Activated CD8-positive, alpha-beta T cell treated with anti-CD3 and anti-CD28 coated beads for 36 hours (primary cell): ENCODE results near the gene DHRS4L2. TPM values are rescaled to one million over a fixed set of nuclear protein-coding genes. Genes with fewer than 3 reads are reported as not detected.
"Not testable (repeated sequence)": the region's sequence is repeated elsewhere in the genome, so short reads cannot be mapped to it uniquely, and the experiment has no call there.

Experiments used
- ATAC-seq: fragments of 200-7000 bp; cut with Tn5 transposase; one replicate; pipeline ENCODE4 v1.10.0; 2021; ENCODE audit warnings: mild to moderate bottlenecking, moderate library complexity
- CTCF ChIA-PET: fragments of 350-600 bp; sonication (Branson Sonifier 250); formaldehyde crosslinking; loops from one replicate; lab custom pipeline; 2021; ENCODE audit warnings: antibody characterized with exemption; lab: Charles Lee
- POLR2A ChIA-PET: fragments of 350-600 bp; sonication (Branson Sonifier 250); formaldehyde crosslinking; loops from one replicate; lab custom pipeline; 2021; ENCODE audit warnings: antibody characterized with exemption; lab: Charles Lee
- DNase-seq: peaks from one replicate; pipeline ENCODE4 v3.0.0-alpha.2; 2020
- H3K27ac Mint-ChIP-seq: one replicate; pipeline ENCODE4 v1.8.0; 2021; ENCODE audit warnings: mild to moderate bottlenecking, mixed read lengths
- H3K27me3 Mint-ChIP-seq: one replicate; pipeline ENCODE4 v1.8.0; 2021; ENCODE audit warnings: mixed read lengths
- H3K36me3 Mint-ChIP-seq: one replicate; pipeline ENCODE4 v1.8.0; 2021; ENCODE audit warnings: low read depth, mixed read lengths
- H3K4me1 Mint-ChIP-seq: one replicate; pipeline ENCODE4 v1.8.0; 2021; ENCODE audit warnings: low read depth, mixed read lengths
- H3K4me3 Mint-ChIP-seq: one replicate; pipeline ENCODE4 v1.8.0; 2021; ENCODE audit warnings: mild to moderate bottlenecking, moderate library complexity, mixed read lengths
- H3K9me3 Mint-ChIP-seq: one replicate; pipeline ENCODE4 v1.8.0; 2021; ENCODE audit warnings: mixed read lengths
- intact Hi-C: fragments of 100-400 bp; cut with micrococcal nuclease; formaldehyde crosslinking; loops from one replicate; pipeline ENCODE4 v1.10.0; 2022
- total RNA-seq, 2 experiments: library from RNA; stranded (reverse); gene quantifications; one replicate each; pipeline ENCODE4 v1.2.3, GENCODE V29; 2021
- TF ChIP-seq, protein P1 (sequence below): fragments of 200-600 bp; IDR thresholded peaks from one replicate; pipeline ENCODE4 v1.8.0; 2022; ENCODE audit warnings: antibody characterized with exemption, mild to moderate bottlenecking

Gene DHRS4L2
- total RNA-seq, 2 experiments from 2014 or later, result 20.8 to 24.3 TPM

DNA sequence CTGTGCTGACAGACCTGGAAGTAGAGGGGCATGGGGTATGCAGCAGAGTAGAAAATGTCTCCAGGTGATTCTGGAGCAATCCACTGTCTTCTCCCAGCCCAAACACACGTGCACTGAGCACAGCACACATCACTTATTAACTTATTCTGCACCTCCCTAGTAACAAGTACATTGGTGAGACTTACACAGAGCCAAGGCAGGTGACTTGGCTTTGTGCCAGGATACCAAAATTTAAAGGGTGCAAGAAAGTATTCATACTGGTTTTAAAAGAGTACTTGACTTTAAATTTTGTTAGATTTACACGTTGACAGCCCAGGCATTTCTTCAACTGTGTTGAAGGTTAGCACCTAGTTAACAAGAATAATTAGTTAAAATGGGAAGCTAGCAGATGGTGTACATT lies 52.0 kb downstream of the DHRS4L2 start:
- TF ChIP-seq, protein P1, sequence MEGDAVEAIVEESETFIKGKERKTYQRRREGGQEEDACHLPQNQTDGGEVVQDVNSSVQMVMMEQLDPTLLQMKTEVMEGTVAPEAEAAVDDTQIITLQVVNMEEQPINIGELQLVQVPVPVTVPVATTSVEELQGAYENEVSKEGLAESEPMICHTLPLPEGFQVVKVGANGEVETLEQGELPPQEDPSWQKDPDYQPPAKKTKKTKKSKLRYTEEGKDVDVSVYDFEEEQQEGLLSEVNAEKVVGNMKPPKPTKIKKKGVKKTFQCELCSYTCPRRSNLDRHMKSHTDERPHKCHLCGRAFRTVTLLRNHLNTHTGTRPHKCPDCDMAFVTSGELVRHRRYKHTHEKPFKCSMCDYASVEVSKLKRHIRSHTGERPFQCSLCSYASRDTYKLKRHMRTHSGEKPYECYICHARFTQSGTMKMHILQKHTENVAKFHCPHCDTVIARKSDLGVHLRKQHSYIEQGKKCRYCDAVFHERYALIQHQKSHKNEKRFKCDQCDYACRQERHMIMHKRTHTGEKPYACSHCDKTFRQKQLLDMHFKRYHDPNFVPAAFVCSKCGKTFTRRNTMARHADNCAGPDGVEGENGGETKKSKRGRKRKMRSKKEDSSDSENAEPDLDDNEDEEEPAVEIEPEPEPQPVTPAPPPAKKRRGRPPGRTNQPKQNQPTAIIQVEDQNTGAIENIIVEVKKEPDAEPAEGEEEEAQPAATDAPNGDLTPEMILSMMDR, result no peak
- no peak for DNase-seq
- Mint-ChIP-seq H3K36me3 (no peaks in the 10 kb centered on the region), H3K4me1 (peaks cover 14% of the 10 kb centered on the region), H3K27me3 (peaks cover 6% of the 10 kb centered on the region), H3K27ac (no peak overlapping the region), H3K4me3 (no peak overlapping the region), H3K9me3 (no peaks in the 10 kb centered on the region)
- POLR2A ChIA-PET, result no interaction called here
- CTCF ChIA-PET, result interaction anchor here (2.1 to 3.9 kb wide), 2 partner anchors 17 to 68 kb away, joined by 6 to 23 read pairs; no protein-coding TSS in a partner anchor
- ATAC-seq, result no peak
- intact Hi-C loops, result no loop called here

DNA sequence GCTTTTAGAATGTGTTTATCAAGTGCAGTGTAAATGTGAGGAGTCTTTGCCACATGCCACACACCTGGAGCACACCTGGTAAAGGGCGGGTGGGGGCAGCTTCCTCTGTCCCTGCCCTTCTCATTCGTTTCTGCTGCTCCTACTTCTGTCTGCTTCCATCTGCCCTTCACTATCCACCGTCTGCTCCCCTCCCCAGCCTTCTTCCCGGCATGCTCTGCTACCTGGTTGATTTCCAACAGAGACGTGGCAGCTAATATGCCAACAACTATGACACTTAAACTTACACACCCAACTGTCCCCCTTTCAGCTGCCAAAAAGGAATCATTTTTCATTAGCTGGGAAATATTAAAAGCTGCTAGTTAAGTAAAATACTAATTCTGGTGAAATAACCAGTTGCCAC lies 54.0 kb downstream of the DHRS4L2 start:
- Mint-ChIP-seq H3K4me1 (peaks cover 5% of the 10 kb centered on the region), H3K9me3 (no peaks in the 10 kb centered on the region), H3K27me3 (peaks cover 7% of the 10 kb centered on the region), H3K36me3 (no peaks in the 10 kb centered on the region), H3K27ac (no peak overlapping the region), H3K4me3 (no peak overlapping the region)
- CTCF ChIA-PET, result interaction anchor here (0.8 to 3.9 kb wide), 4 partner anchors 15 to 118 kb away, joined by 3 to 23 read pairs (median 4); partner anchors contain the start of gene IRF9
- POLR2A ChIA-PET, result interaction anchor here (0.7 kb wide), 1 partner anchor 8 kb away, joined by 3 read pairs; no protein-coding TSS in a partner anchor
- ATAC-seq, result no peak
- no peak for DNase-seq
- TF ChIP-seq, protein P1, result no peak
- intact Hi-C loops, result no loop called here

DNA sequence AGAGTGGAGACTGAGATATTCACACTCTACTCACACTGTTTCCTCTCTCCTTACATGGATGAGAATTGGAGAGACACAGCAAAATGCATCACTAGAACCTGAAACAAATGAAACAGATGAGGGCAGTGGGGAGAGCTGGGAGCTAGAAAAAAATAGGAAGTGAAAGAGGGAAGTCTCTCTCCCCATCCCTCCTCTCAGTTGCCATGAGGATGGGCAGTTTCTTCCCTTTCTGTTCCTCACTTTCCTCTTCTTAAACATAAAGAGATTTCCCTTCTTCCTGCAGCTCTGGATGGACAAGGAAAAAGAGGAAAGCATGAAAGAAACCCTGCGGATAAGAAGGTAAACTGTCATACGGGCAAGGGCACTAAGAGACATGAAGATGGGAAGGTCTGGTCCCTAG lies 60.3 kb downstream of the DHRS4L2 start:
- H3K4me3 Mint-ChIP-seq, H3K36me3 Mint-ChIP-seq, H3K9me3 Mint-ChIP-seq, POLR2A ChIA-PET, H3K27ac Mint-ChIP-seq, intact Hi-C loops, ATAC-seq, DNase-seq: not testable (repeated sequence)
- Mint-ChIP-seq H3K4me1 (peaks cover 24% of the 10 kb centered on the region), H3K27me3 (peaks cover 13% of the 10 kb centered on the region)
- CTCF ChIA-PET, result interaction anchor here (3.1 to 4.4 kb wide), 2 partner anchors 8 to 42 kb away, joined by 11 to 22 read pairs; no protein-coding TSS in a partner anchor

DNA sequence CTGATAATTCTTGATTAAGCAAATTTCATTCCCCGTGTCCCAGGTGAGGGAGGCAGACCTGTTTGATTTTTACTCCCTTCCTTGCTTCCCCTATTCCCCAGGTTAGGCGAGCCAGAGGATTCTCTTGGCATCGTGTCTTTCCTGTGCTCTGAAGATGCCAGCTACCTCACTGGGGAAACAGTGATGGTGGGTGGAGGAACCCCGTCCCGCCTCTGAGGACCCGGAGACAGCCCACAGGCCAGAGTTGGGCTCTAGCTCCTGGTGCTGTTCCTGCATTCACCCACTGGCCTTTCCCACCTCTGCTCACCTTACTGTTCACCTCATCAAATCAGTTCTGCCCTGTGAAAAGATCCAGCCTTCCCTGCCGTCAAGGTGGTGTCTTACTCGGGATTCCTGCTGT lies 62.0 kb downstream of the DHRS4L2 start:
- H3K27ac Mint-ChIP-seq, result not testable (repeated sequence)

DNA sequence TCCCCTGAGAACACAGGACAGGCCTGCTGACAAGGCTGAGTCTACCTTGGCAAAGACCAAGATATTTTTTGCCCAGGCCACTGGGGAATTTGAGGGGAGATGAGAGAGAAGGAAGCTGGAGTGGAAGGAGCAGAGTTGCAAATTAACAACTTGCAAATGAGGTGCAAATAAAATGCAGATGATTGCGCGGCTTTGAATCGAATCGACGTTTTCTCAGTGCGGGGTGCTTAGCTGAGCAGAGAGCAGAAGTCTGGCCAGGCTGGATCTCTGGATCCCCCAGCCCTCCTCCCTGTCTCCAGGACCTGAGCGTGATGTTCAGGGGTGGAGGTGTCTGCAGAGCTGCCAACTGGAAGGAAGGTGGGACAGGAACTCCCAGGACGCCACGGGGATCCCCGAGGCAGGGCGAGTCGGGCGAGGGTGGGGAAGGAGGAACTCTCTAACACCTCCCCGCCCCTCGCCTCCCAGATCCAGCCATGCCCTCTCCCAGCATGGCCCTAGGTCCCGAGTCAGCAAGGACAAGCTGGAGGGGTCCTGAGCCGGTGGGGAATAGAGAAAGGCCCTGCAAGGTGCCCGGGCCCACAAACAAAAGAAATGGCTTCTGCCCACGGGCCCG lies 62.6 kb downstream of the DHRS4L2 start:
- CTCF ChIA-PET, result interaction anchor here (0.7 to 3.8 kb wide), 6 partner anchors 17 to 419 kb away, joined by 3 to 35 read pairs (median 4); partner anchors contain the start of gene PCK2

More for the DNA sequence above, 62.0 kb downstream of the DHRS4L2 start:
- H3K9me3 Mint-ChIP-seq, H3K27me3 Mint-ChIP-seq, intact Hi-C loops, ATAC-seq, DNase-seq, H3K36me3 Mint-ChIP-seq: not testable (repeated sequence)
- H3K4me3 Mint-ChIP-seq, result peak overlapping the region; percentile 67
- peaks cover 19% of the 10 kb centered on the region for H3K4me1 Mint-ChIP-seq
- POLR2A ChIA-PET, result interaction anchor here (0.9 to 1.3 kb wide), 2 partner anchors 29 to 192 kb away, joined by 3 read pairs; partner anchors contain the start of gene TINF2
- CTCF ChIA-PET, result interaction anchor here (1.3 to 3.8 kb wide), 4 partner anchors 41 to 419 kb away, joined by 4 to 35 read pairs (median 6); partner anchors contain the start of gene PCK2

More for the DNA sequence above, 62.6 kb downstream of the DHRS4L2 start:
- H3K9me3 Mint-ChIP-seq, result no peaks in the 10 kb centered on the region
- intact Hi-C loops, result no loop called here
- POLR2A ChIA-PET, result interaction anchor here (1.3 kb wide), 1 partner anchor 44 kb away, joined by 4 read pairs; no protein-coding TSS in a partner anchor
- DNase-seq (no peak), ATAC-seq (no peak)
- no peaks in the 10 kb centered on the region for H3K36me3 Mint-ChIP-seq
- peaks cover 19% of the 10 kb centered on the region for H3K4me1 Mint-ChIP-seq
- peak overlapping the region; percentile 67 for H3K4me3 Mint-ChIP-seq
- H3K27ac Mint-ChIP-seq, result peak overlapping the region; percentile 10
- TF ChIP-seq, protein P1, result no peak
- H3K27me3 Mint-ChIP-seq, result peaks cover 5% of the 10 kb centered on the region
